ENCODE measurements around the gene IFRD1. TPM values are rescaled to one million over a fixed set of nuclear protein-coding genes. Genes with fewer than 3 reads are reported as not detected.
A peak's percentile ranks its signal among the peaks of the same experiment; 100 is the strongest.

Gene IFRD1
- total RNA-seq, 1 donor from 2014 or later = 168 TPM

DNA sequence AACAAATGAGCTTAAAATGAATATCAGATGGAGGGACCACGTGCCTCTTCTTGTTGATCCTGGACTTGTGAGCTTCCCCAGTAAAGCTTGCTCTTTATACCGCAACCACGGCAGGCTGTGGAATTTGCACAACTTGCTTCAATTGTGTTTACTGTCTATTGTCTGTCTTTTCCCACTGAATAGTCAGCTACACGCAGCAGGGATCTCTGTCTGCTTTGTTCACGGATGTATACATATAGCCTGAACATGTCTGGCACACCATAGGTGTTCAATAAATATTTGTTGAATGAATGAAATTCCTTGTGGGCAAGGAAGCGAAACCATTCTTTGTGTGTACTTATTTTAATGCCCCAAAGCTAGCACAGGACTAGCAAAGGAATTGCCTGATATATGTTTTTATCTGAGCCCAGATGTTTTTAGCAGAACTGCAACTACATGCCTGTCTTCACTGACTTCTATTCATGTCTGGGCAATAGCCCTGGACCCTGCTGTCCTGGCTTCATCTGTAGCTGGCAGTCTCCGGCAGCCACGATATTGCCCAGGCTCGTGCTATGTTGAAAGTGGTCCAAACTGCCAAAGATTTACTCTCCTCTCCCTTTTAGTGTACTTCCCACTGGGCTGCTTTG is 29.9 kb upstream of the IFRD1 start:
- TF ChIP-seq, protein P1, sequence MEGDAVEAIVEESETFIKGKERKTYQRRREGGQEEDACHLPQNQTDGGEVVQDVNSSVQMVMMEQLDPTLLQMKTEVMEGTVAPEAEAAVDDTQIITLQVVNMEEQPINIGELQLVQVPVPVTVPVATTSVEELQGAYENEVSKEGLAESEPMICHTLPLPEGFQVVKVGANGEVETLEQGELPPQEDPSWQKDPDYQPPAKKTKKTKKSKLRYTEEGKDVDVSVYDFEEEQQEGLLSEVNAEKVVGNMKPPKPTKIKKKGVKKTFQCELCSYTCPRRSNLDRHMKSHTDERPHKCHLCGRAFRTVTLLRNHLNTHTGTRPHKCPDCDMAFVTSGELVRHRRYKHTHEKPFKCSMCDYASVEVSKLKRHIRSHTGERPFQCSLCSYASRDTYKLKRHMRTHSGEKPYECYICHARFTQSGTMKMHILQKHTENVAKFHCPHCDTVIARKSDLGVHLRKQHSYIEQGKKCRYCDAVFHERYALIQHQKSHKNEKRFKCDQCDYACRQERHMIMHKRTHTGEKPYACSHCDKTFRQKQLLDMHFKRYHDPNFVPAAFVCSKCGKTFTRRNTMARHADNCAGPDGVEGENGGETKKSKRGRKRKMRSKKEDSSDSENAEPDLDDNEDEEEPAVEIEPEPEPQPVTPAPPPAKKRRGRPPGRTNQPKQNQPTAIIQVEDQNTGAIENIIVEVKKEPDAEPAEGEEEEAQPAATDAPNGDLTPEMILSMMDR (IDR thresholded peaks at IDR 0.05; ENCODE audit: partially characterized antibody, unreplicated experiment) = no peak
- Mint-ChIP-seq H3K4me1 (ENCODE audit: low read depth, unreplicated experiment) (peaks cover 21% of the 10 kb centered on the region), H3K9me3 (ENCODE audit: unreplicated experiment) (peaks cover 12% of the 10 kb centered on the region), H3K36me3 (ENCODE audit: unreplicated experiment) (peaks cover 4% of the 10 kb centered on the region), H3K27me3 (ENCODE audit: unreplicated experiment) (no peaks in the 10 kb centered on the region), H3K4me3 (ENCODE audit: unreplicated experiment) (no peak overlapping the region), H3K27ac (ENCODE audit: unreplicated experiment) (no peak overlapping the region)
- no peak for DNase-seq

GRCh38 chr7:112421666-112422486 is 28.4 kb upstream of the IFRD1 start:
- peak overlapping the region; percentile 56 for H3K27ac Mint-ChIP-seq (ENCODE audit: unreplicated experiment)
- peaks cover 12% of the 10 kb centered on the region for H3K9me3 Mint-ChIP-seq (ENCODE audit: unreplicated experiment)
- TF ChIP-seq, protein P1 (IDR thresholded peaks at IDR 0.05; ENCODE audit: partially characterized antibody, unreplicated experiment) = no peak
- H3K4me1 Mint-ChIP-seq (ENCODE audit: low read depth, unreplicated experiment) = peaks cover 21% of the 10 kb centered on the region
- no peak overlapping the region for H3K4me3 Mint-ChIP-seq (ENCODE audit: unreplicated experiment)
- H3K27me3 Mint-ChIP-seq (ENCODE audit: unreplicated experiment) = no peaks in the 10 kb centered on the region
- no peak for DNase-seq
- peaks cover 4% of the 10 kb centered on the region for H3K36me3 Mint-ChIP-seq (ENCODE audit: unreplicated experiment)

GRCh38 chr7:112422842-112423496 is 27.3 kb upstream of the IFRD1 start:
- no peaks in the 10 kb centered on the region for H3K36me3 Mint-ChIP-seq (ENCODE audit: unreplicated experiment)
- H3K27ac Mint-ChIP-seq (ENCODE audit: unreplicated experiment) = peak overlapping the region; percentile 78
- no peak overlapping the region for H3K4me3 Mint-ChIP-seq (ENCODE audit: unreplicated experiment)
- H3K27me3 Mint-ChIP-seq (ENCODE audit: unreplicated experiment) = no peaks in the 10 kb centered on the region
- peaks cover 10% of the 10 kb centered on the region for H3K9me3 Mint-ChIP-seq (ENCODE audit: unreplicated experiment)
- DNase-seq = peak; percentile 73
- TF ChIP-seq, protein P1 (IDR thresholded peaks at IDR 0.05; ENCODE audit: partially characterized antibody, unreplicated experiment) = no peak
- peaks cover 24% of the 10 kb centered on the region for H3K4me1 Mint-ChIP-seq (ENCODE audit: low read depth, unreplicated experiment)

DNA sequence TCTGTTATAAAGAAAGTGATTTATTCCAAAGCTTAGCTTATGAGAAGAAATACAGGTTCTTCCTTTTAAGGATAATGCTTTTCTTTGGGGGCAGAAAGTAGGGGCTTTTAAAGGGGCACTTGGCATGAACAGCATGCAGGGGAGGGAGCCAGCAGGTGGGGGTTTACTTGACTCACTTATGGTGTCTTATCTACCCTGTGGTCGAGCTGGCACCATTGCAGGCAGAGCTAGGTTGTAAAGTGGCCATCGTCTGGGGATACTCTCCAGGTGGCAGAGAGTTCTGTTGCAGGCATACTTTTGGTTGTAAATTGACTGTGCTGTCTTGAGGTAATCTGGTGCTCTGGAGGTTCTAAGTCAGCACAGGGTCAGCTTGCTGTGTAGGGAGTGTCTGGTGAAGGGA is 26.3 kb upstream of the IFRD1 start:
- Mint-ChIP-seq H3K27me3 (ENCODE audit: unreplicated experiment) (no peaks in the 10 kb centered on the region), H3K27ac (ENCODE audit: unreplicated experiment) (peak overlapping the region; percentile 78), H3K36me3 (ENCODE audit: unreplicated experiment) (no peaks in the 10 kb centered on the region), H3K4me3 (ENCODE audit: unreplicated experiment) (peak overlapping the region; percentile 61), H3K4me1 (ENCODE audit: low read depth, unreplicated experiment) (peaks cover 24% of the 10 kb centered on the region), H3K9me3 (ENCODE audit: unreplicated experiment) (peaks cover 6% of the 10 kb centered on the region)
- TF ChIP-seq, protein P1 (IDR thresholded peaks at IDR 0.05; ENCODE audit: partially characterized antibody, unreplicated experiment) = no peak
- DNase-seq = no peak

All from glutamatergic neuron (in vitro differentiated cells).